Muscle of leg (tissue), 11 donors: Measurements from ENCODE around the gene PCNX1. TPM values are rescaled to one million over a fixed set of nuclear protein-coding genes. Genes with fewer than 3 reads are reported as not detected.
"Not testable (repeated sequence)": the region's sequence is repeated elsewhere in the genome, so short reads cannot be mapped to it uniquely, and the experiment has no call there.

ENCODE experiments used
- DNase-seq: peaks from one replicate; pipeline ENCODE4 v3.0.0; 2013
- H3K27ac ChIP-seq: one replicate; pipeline ENCODE4 v1.5.1; 2013; ENCODE audit warnings: mild to moderate bottlenecking, low read length, control low read depth
- H3K27me3 ChIP-seq: one replicate; pipeline ENCODE4 v1.6.1; 2013; ENCODE audit warnings: low read length; ENCODE audit not compliant: control insufficient read depth, insufficient read depth
- H3K36me3 ChIP-seq: one replicate; pipeline ENCODE4 v1.6.1; 2013; ENCODE audit warnings: low read length; ENCODE audit not compliant: control insufficient read depth, insufficient read depth
- H3K4me1 ChIP-seq: one replicate; pipeline ENCODE4 v1.6.1; 2013; ENCODE audit warnings: low read length; ENCODE audit not compliant: control insufficient read depth, insufficient read depth
- H3K4me3 ChIP-seq: one replicate; pipeline ENCODE4 v1.5.1; 2013; ENCODE audit warnings: low read length, control low read depth
- H3K9me3 ChIP-seq: replicated peaks from 2 replicates; pipeline ENCODE4 v1.6.1; 2013; ENCODE audit warnings: low read depth, low read length; ENCODE audit not compliant: control insufficient read depth
- WGBS: methylation state at CpG from one replicate; pipeline ENCODE4 v1.1.5; 2013; ENCODE audit warnings: missing lambda C conversion rate; ENCODE audit not compliant: insufficient coverage; 5-methylcytosine and 5-hydroxymethylcytosine counted together
- polyA plus RNA-seq, 8 donors: library from polyadenylated mRNA; unstranded; fragments of 120-200 nt; gene quantifications; one replicate each; pipeline versions ENCODE4 v1.2.1 to v1.2.3, GENCODE V29; 2013; ENCODE audit warnings: inconsistent platforms in 1 of 8, low replicate concordance in 1 of 8; ENCODE audit not compliant: insufficient read length in 8 of 8, insufficient read depth in 1 of 8
- total RNA-seq: library from RNA; stranded (reverse); fragments of 120-200 nt; gene quantifications from one replicate; pipeline ENCODE4 v1.2.4, GENCODE V29; 2013

Gene PCNX1
- total and polyA plus RNA-seq, 9 donors: 14.8 to 37.7 (median 22.4) TPM

DNA sequence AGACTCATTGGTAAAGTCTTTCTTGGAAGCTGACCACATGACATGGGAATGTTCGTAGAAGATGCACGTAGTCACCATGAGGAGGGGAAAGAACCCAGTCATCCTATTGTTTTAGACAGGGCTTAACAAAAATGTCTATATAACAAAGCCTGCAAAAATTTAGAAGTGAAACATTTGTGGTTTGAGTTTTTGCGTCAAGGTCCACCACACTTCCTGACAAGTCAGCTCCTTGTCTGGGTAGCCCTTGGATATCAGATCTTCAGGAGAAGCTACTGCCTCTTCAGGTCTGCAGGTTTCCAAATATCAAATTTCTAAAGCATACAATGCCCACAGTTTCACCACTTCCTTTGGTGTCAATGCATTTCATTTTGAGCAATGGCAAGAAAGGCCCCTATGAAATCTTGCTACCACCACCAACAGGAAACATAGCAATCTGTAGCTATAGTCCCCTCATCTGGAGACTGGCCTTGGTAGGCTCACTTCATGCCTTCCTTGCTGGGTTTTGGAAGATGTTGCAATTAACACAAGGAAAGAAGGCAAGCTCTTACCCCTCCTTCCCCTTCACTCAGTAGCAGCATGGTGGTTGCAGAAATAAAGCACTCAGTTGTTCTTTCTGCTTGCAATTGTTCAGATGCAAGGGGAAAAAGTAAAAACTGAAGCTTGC lies 235.2 kb downstream of the PCNX1 start:
- peaks cover 5% of the 10 kb centered on the region for H3K4me1 ChIP-seq
- no peaks in the 10 kb centered on the region for H3K9me3 ChIP-seq
- H3K27me3 ChIP-seq: no peaks in the 10 kb centered on the region
- no CpG with 5 or more reads among the region's 3 CpGs for WGBS
- DNase-seq: peak; percentile 33
- no peak overlapping the region for H3K4me3 ChIP-seq
- H3K36me3 ChIP-seq: no peaks in the 10 kb centered on the region
- H3K27ac ChIP-seq: no peak overlapping the region

GRCh38 chr14:71143381-71144290 lies 236.4 kb downstream of the PCNX1 start:
- WGBS: no CpG with 5 or more reads among the region's 9 CpGs
- no peak for DNase-seq
- Histone ChIP-seq H3K4me3 (no peak overlapping the region), H3K4me1 (peaks cover 5% of the 10 kb centered on the region), H3K27ac (no peak overlapping the region), H3K9me3 (no peaks in the 10 kb centered on the region), H3K27me3 (no peaks in the 10 kb centered on the region), H3K36me3 (no peaks in the 10 kb centered on the region)

DNA sequence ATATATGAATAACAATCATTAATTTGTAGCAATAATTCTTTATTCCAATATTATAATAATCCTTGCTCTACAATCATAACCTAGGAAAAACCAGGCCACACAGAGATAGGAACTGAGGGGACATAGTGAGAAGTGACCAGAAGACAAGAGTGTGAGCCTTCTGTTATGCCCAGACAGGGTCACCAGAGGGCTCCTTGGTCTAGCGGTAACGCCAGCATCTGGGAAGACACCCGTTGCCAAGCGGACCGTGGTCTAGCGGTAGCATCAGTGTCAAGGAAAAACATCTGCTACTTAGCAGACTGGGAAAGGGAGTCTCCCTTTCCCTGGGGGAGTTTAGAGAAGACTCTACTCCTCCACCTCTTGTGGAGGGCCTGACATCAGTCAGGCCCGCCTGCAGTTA lies 240.1 kb downstream of the PCNX1 start:
- H3K4me1 ChIP-seq, H3K4me3 ChIP-seq, H3K27me3 ChIP-seq, H3K27ac ChIP-seq, H3K36me3 ChIP-seq, DNase-seq: not testable (repeated sequence)
- WGBS: no CpG with 5 or more reads among the region's 7 CpGs
- H3K9me3 ChIP-seq: peaks cover 14% of the 10 kb centered on the region

DNA sequence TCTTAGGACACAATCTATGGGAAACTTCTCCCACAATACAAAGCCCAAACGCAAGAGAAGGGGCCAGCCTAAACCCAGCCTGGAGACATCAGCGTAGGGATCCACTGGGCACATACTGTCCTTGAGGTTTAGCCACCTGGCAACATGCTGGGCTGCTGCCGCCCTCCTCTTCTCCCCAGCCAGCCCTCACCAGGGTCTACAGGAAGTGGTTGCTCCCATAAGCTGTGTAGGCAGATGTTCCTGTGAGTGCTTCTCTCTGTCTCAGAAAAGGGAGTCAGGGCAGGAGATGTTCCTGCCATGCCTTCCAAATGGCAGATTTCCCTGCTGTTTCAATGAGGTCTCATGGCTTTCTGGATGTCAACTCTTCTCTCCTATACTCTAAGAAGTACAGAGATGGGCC lies 241.4 kb downstream of the PCNX1 start:
- H3K4me3 ChIP-seq: no peak overlapping the region
- no CpG with 5 or more reads among the region's 3 CpGs for WGBS
- H3K9me3 ChIP-seq: peaks cover 14% of the 10 kb centered on the region
- no peak overlapping the region for H3K27ac ChIP-seq
- H3K36me3 ChIP-seq: no peaks in the 10 kb centered on the region
- H3K4me1 ChIP-seq: no peaks in the 10 kb centered on the region
- no peak for DNase-seq
- H3K27me3 ChIP-seq: no peaks in the 10 kb centered on the region

DNA sequence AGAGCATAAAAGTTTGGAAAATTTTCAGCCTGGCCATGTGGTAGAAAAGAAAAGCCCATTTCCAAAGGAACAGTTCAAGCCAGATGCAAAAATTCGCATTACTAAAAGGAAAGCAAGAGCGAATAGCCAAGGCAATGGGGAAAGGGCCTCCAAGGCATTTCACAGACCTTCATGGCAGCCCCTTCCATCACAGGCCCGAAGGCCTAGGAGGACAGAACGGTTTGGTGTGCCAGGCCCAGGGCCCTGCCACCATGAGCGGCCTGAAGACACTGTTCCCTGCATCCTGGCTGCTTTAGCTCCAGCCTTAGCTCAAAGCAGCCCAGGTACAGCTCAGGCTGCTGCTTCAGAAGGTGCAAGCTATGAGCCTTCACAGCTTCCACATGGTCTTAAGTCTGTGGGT lies 243.5 kb downstream of the PCNX1 start:
- Histone ChIP-seq H3K36me3 (no peaks in the 10 kb centered on the region), H3K9me3 (peaks cover 14% of the 10 kb centered on the region), H3K4me1 (no peaks in the 10 kb centered on the region), H3K27ac (no peak overlapping the region), H3K4me3 (no peak overlapping the region), H3K27me3 (no peaks in the 10 kb centered on the region)
- 57% methylated on average over 5 of the region's 5 CpGs for WGBS
- no peak for DNase-seq

- WGBS: 100% methylated on average over 1 of the region's 5 CpGs
- H3K27me3 ChIP-seq: peaks cover 2% of the 10 kb centered on the region
- no peak overlapping the region for H3K27ac ChIP-seq
- peaks cover 5% of the 10 kb centered on the region for H3K9me3 ChIP-seq
- H3K4me1 ChIP-seq: no peaks in the 10 kb centered on the region
- DNase-seq: no peak
- no peak overlapping the region for H3K4me3 ChIP-seq
- H3K36me3 ChIP-seq: no peaks in the 10 kb centered on the region
Measured at GRCh38 chr14:71155743-71156142, 248.5 kb downstream of the PCNX1 start.

GRCh38 chr14:71163050-71163841 lies 256.0 kb downstream of the PCNX1 start:
- WGBS: 77% methylated on average over 5 of the region's 6 CpGs
- peaks cover 2% of the 10 kb centered on the region for H3K27me3 ChIP-seq
- no peak for DNase-seq
- H3K36me3 ChIP-seq: no peaks in the 10 kb centered on the region
- H3K9me3 ChIP-seq: no peaks in the 10 kb centered on the region
- no peak overlapping the region for H3K27ac ChIP-seq
- H3K4me3 ChIP-seq: no peak overlapping the region
- H3K4me1 ChIP-seq: peaks cover 5% of the 10 kb centered on the region

DNA sequence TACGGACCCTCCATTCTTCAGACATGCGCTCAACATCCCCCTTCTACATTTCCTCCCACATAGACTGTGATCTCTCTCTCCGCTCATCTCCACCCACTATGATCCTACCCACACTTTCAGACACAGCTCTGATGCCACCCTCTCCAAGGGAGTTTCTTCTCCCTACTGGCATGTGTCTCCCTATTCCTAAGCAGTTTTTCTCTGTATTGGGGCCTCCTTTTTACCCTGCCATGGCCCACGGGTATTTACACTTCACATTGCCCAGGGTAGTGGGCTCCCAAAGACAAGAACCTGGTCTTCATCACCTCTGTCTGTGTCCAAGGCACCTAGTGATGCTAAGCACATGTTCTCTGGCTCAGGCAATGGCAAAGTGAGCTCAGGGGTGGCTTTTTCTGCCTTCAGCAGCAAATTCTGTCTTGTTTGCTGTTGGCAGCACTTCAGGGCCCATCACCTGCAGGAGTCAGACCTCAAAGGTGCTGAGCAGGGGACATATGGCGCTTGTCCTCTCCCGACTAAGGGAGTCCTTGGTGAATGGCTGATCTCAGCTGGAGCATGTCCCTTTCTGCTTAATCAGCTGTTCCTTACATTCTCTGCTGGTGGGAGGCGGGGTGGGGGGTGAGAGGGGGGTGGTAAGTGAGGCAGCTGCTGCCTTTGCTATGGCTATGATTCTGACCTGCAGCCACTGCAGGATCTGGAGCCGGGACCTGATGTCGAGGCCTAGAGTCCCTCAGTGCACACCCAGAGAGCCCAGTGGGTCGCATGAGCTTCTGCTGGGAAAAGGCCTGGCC lies 256.8 kb downstream of the PCNX1 start:
- Histone ChIP-seq H3K9me3 (no peaks in the 10 kb centered on the region), H3K36me3 (no peaks in the 10 kb centered on the region), H3K4me1 (peaks cover 5% of the 10 kb centered on the region), H3K27me3 (peaks cover 2% of the 10 kb centered on the region), H3K4me3 (no peak overlapping the region), H3K27ac (no peak overlapping the region)
- DNase-seq: no peak
- 76% methylated on average over 7 of the region's 10 CpGs for WGBS
